NT2/D1 (cell line): Measurements from ENCODE around the gene GCNA.

Source experiments
- SUZ12 ChIP-seq: IDR thresholded peaks from 2 replicates; pipeline ENCODE4 v1.6.1; 2011; ENCODE audit not compliant: insufficient read length, insufficient read depth; ENCODE audit errors: extremely low read depth
- YY1 ChIP-seq: IDR thresholded peaks from 2 replicates; pipeline ENCODE4 v1.6.1; 2011; ENCODE audit not compliant: insufficient read length, insufficient read depth
- ZNF274 ChIP-seq: IDR thresholded peaks from 2 replicates; pipeline ENCODE4 v1.6.1; 2011; ENCODE audit warnings: mild to moderate bottlenecking, low read depth, low read length

DNA sequence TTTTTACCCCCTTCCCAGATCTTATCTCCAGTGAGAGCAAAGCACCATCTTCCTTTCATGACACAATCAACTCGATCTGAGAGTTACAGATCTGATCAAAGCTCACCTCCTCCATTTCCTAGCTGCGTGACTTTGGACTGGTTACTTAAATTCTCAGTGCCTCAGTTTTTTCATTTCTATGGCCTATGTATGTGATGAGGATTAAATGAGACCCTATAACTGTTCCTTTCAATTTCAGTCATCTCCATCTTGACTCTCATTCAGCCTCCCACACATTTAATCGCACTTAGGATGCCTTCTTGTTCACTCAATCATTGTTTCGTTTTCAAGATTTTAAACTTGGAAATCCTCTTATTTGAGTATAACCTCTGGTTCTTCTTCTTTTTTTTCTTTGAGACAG is 60.2 kb downstream of the GCNA start:
- TF ChIP-seq ZNF274 (no peak), SUZ12 (no peak), YY1 (no peak)
